T follicular helper cell (primary cell): Measurements from ENCODE around the gene PIP5K1B.

Experiments used
- DNase-seq: peaks from one replicate; pipeline ENCODE4 v3.0.0-alpha.2; 2020; ENCODE audit warnings: low read depth

The PIP5K1B gene

GRCh38 chr9:68775003-68775730 lies 70.1 kb downstream of the PIP5K1B start:
- no peak for DNase-seq

GRCh38 chr9:68777070-68777763 lies 72.2 kb downstream of the PIP5K1B start:
- no peak for DNase-seq

GRCh38 chr9:68778635-68779034 lies 73.6 kb downstream of the PIP5K1B start:
- DNase-seq: no peak

GRCh38 chr9:68779558-68780379 lies 74.7 kb downstream of the PIP5K1B start:
- peak; percentile 93 for DNase-seq

- no peak for DNase-seq
Observed at GRCh38 chr9:68780380-68780712, 75.3 kb downstream of the PIP5K1B start.

GRCh38 chr9:68780720-68781119 lies 75.7 kb downstream of the PIP5K1B start:
- DNase-seq: no peak

- DNase-seq: no peak
Observed at GRCh38 chr9:68781928-68782327, 76.9 kb downstream of the PIP5K1B start.

- no peak for DNase-seq
Observed at GRCh38 chr9:68782546-68782945, 77.5 kb downstream of the PIP5K1B start.

- DNase-seq: no peak
Observed at GRCh38 chr9:68785965-68786364, 80.9 kb downstream of the PIP5K1B start.

- no peak for DNase-seq
Observed at GRCh38 chr9:68791169-68791568, 86.1 kb downstream of the PIP5K1B start.

- DNase-seq: no peak
Observed at GRCh38 chr9:68793605-68794343, 88.7 kb downstream of the PIP5K1B start.

- no peak for DNase-seq
Observed at GRCh38 chr9:68794898-68795297, 89.9 kb downstream of the PIP5K1B start.

- no peak for DNase-seq
Observed at GRCh38 chr9:68795411-68795810, 90.4 kb downstream of the PIP5K1B start.

GRCh38 chr9:68797116-68797515 lies 92.1 kb downstream of the PIP5K1B start:
- DNase-seq: no peak

GRCh38 chr9:68798423-68798822 lies 93.4 kb downstream of the PIP5K1B start:
- DNase-seq: no peak

GRCh38 chr9:68800836-68801235 lies 95.8 kb downstream of the PIP5K1B start:
- no peak for DNase-seq

- no peak for DNase-seq
Observed at GRCh38 chr9:68802525-68803015, 97.5 kb downstream of the PIP5K1B start.

GRCh38 chr9:68804911-68805889 lies 100.2 kb downstream of the PIP5K1B start:
- no peak for DNase-seq

- DNase-seq: no peak
Observed at GRCh38 chr9:68805890-68806517, 101.0 kb downstream of the PIP5K1B start.

GRCh38 chr9:68808338-68808890 lies 103.4 kb downstream of the PIP5K1B start:
- DNase-seq: no peak
